ENCODE data around the gene CCDC13. TPM values are rescaled to one million over a fixed set of nuclear protein-coding genes. Genes with fewer than 3 reads are reported as not detected.
A peak's percentile ranks its signal among the peaks of the same experiment; 100 is the strongest.

CCDC13 gene
- total and polyA plus RNA-seq, 10 of the 15 experiments (the other 5 are each of a cell fraction or from before 2014, with no cell fraction given): 0.13 to 0.81 (median 0.30) TPM; not detected in 4

DNA sequence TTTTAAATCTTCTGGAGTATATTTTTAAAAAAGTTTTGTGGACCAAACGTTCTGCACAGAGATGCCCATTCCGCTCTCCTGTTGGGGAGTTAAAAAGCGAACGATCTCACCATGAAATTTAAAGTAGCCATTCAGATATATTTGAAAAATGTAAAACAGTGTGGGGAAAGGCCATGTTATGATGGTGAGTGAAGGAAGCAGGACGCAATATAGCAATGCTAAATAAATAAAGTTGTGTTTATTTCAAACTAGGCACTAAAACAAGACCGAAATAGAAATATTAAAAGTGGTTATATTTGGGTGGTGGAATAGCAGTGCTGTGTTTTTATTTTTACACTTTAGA is 327 bp upstream of the CCDC13 start (continued):
- TF ChIP-seq RELB (IDR thresholded peaks at IDR 0.05; ENCODE audit: low read depth): no peak
- no peak for TF ChIP-seq ZBED1 (IDR thresholded peaks at IDR 0.05; ENCODE audit: borderline replicate concordance)
- TF ChIP-seq LARP7 (IDR thresholded peaks at IDR 0.05): no peak
- no peak for TF ChIP-seq IKZF2 (IDR thresholded peaks at IDR 0.05)
- TF ChIP-seq MAX (IDR thresholded peaks at IDR 0.05; ENCODE audit: low read depth, low read length): no peak
- no peak for TF ChIP-seq NR2F1 (conservative IDR thresholded peaks at IDR 0.05)
- peak; percentile 8 for TF ChIP-seq ATF7 (IDR thresholded peaks at IDR 0.05; ENCODE audit: low read depth)
- no peak for TF ChIP-seq SREBF2 (IDR thresholded peaks at IDR 0.05; ENCODE audit: low read length)
- TF ChIP-seq BRCA1 (IDR thresholded peaks at IDR 0.05; ENCODE audit: low read depth, low read length): no peak
- no peak for TF ChIP-seq TCF7 (IDR thresholded peaks at IDR 0.05; ENCODE audit: borderline replicate concordance)
- TF ChIP-seq NFYA (IDR thresholded peaks at IDR 0.05; ENCODE audit: borderline replicate concordance, low read depth, low read length): no peak
- TF ChIP-seq ZNF24 (IDR thresholded peaks at IDR 0.05): no peak
- no peak for TF ChIP-seq EED (IDR thresholded peaks at IDR 0.05; ENCODE audit: low read depth)
- no peak for TF ChIP-seq GABPA (IDR thresholded peaks at IDR 0.05; ENCODE audit: low read depth)
- no peak for TF ChIP-seq CREB1 (IDR thresholded peaks at IDR 0.05; ENCODE audit: low read depth)
- TF ChIP-seq RFX5 (IDR thresholded peaks at IDR 0.05; ENCODE audit: low read depth, low read length): no peak

Data from GM12878 (cell line).